ENCODE results near the gene PPFIA1. TPM values are rescaled to one million over a fixed set of nuclear protein-coding genes. Genes with fewer than 3 reads are reported as not detected.

The PPFIA1 gene
- total RNA-seq, 2 experiments from 2014 or later, result 34.6 to 53.9 TPM

- no peak overlapping the region for H3K4me3 ChIP-seq (ENCODE audit: low read depth, low read length, poor library complexity, severe bottlenecking)
- no peak overlapping the region for H2AFZ ChIP-seq (ENCODE audit: low read length)
- DNase-seq (ENCODE audit: low spot score), result no peak
- no peak for TF ChIP-seq CTCF (conservative IDR thresholded peaks at IDR 0.05; ENCODE audit: low read length)
- no peak for TF ChIP-seq EZH2phosphoT487 (IDR thresholded peaks at IDR 0.05; ENCODE audit: borderline replicate concordance, low read depth, low read length)
- no peaks in the 10 kb centered on the region for H3K4me1 ChIP-seq (ENCODE audit: insufficient read depth, low read length, poor library complexity, severe bottlenecking)
- intact Hi-C loops (cut with micrococcal nuclease; ENCODE audit: unreplicated experiment), result no loop called here
- ChIA-PET POLR2A (interaction anchor here (0.7 kb wide), 1 partner anchor 26 kb away, joined by 3 read pairs; no protein-coding TSS in a partner anchor), CTCF (ENCODE audit: unreplicated experiment) (no interaction called here)
- H3K9me2 ChIP-seq (ENCODE audit: insufficient read depth, low read length), result no peaks in the 10 kb centered on the region
- no peaks in the 10 kb centered on the region for H4K20me1 ChIP-seq (ENCODE audit: insufficient read depth, low read length)
- H3K36me3 ChIP-seq (ENCODE audit: insufficient read depth, low read length), result peaks cover 71% of the 10 kb centered on the region
- no TSS peak for BruUV-seq (replicated peaks)
- no peaks in the 10 kb centered on the region for H3K9me3 ChIP-seq (ENCODE audit: low read length)
- no peaks in the 10 kb centered on the region for H3K79me2 ChIP-seq (ENCODE audit: insufficient read depth, low read depth, low read length)
- H3K27ac ChIP-seq (ENCODE audit: low read depth, low read length, poor library complexity, severe bottlenecking), result no peak overlapping the region
- H3K4me2 ChIP-seq (ENCODE audit: low read length), result no peak overlapping the region
Observed at GRCh38 chr11:70364745-70365543, 94.5 kb downstream of the PPFIA1 start.

- BruUV-seq (replicated peaks), result no TSS peak
- Histone ChIP-seq H3K79me2 (ENCODE audit: insufficient read depth, low read depth, low read length) (no peaks in the 10 kb centered on the region), H3K27ac (ENCODE audit: low read depth, low read length, poor library complexity, severe bottlenecking) (no peak overlapping the region), H2AFZ (ENCODE audit: low read length) (no peak overlapping the region), H4K20me1 (ENCODE audit: insufficient read depth, low read length) (no peaks in the 10 kb centered on the region), H3K4me3 (ENCODE audit: low read depth, low read length, poor library complexity, severe bottlenecking) (no peak overlapping the region), H3K36me3 (ENCODE audit: insufficient read depth, low read length) (peaks cover 65% of the 10 kb centered on the region), H3K4me1 (ENCODE audit: insufficient read depth, low read length, poor library complexity, severe bottlenecking) (no peaks in the 10 kb centered on the region), H3K4me2 (ENCODE audit: low read length) (no peak overlapping the region), H3K9me3 (ENCODE audit: low read length) (no peaks in the 10 kb centered on the region), H3K9me2 (ENCODE audit: insufficient read depth, low read length) (no peaks in the 10 kb centered on the region)
- no peak for DNase-seq (ENCODE audit: low spot score)
- intact Hi-C loops (cut with micrococcal nuclease; ENCODE audit: unreplicated experiment), result no loop called here
- CTCF ChIA-PET (ENCODE audit: unreplicated experiment), result no interaction called here
- no peak for TF ChIP-seq EZH2phosphoT487 (IDR thresholded peaks at IDR 0.05; ENCODE audit: borderline replicate concordance, low read depth, low read length)
- no peak for TF ChIP-seq CTCF (conservative IDR thresholded peaks at IDR 0.05; ENCODE audit: low read length)
- POLR2A ChIA-PET, result interaction anchor here (0.7 kb wide), 1 partner anchor 25 kb away, joined by 3 read pairs; no protein-coding TSS in a partner anchor
Observed at GRCh38 chr11:70365544-70365927, 95.0 kb downstream of the PPFIA1 start.

- intact Hi-C loops (cut with micrococcal nuclease; ENCODE audit: unreplicated experiment), result no loop called here
- ChIA-PET CTCF (ENCODE audit: unreplicated experiment) (interaction anchor here (0.5 kb wide), 1 partner anchor 1549 kb away, joined by 3 read pairs; no protein-coding TSS in a partner anchor), POLR2A (interaction anchor here (0.5 kb wide), 1 partner anchor 434 kb away, joined by 3 read pairs; no protein-coding TSS in a partner anchor)
Observed at GRCh38 chr11:70367071-70367470, 96.6 kb downstream of the PPFIA1 start.

More at GRCh38 chr11:70367071-70367470, 96.6 kb downstream of the PPFIA1 start:
- H4K20me1 ChIP-seq (ENCODE audit: insufficient read depth, low read length), result no peaks in the 10 kb centered on the region
- H3K4me3 ChIP-seq (ENCODE audit: low read depth, low read length, poor library complexity, severe bottlenecking), result no peak overlapping the region
- no TSS peak for BruUV-seq (replicated peaks)
- no peaks in the 10 kb centered on the region for H3K9me2 ChIP-seq (ENCODE audit: insufficient read depth, low read length)
- H3K4me2 ChIP-seq (ENCODE audit: low read length), result no peak overlapping the region
- H3K27ac ChIP-seq (ENCODE audit: low read depth, low read length, poor library complexity, severe bottlenecking), result no peak overlapping the region
- H3K79me2 ChIP-seq (ENCODE audit: insufficient read depth, low read depth, low read length), result no peaks in the 10 kb centered on the region
- DNase-seq (ENCODE audit: low spot score), result no peak
- H2AFZ ChIP-seq (ENCODE audit: low read length), result no peak overlapping the region
- no peak for TF ChIP-seq EZH2phosphoT487 (IDR thresholded peaks at IDR 0.05; ENCODE audit: borderline replicate concordance, low read depth, low read length)
- no peak for TF ChIP-seq CTCF (conservative IDR thresholded peaks at IDR 0.05; ENCODE audit: low read length)
- H3K36me3 ChIP-seq (ENCODE audit: insufficient read depth, low read length), result peaks cover 56% of the 10 kb centered on the region
- H3K9me3 ChIP-seq (ENCODE audit: low read length), result no peaks in the 10 kb centered on the region
- no peaks in the 10 kb centered on the region for H3K4me1 ChIP-seq (ENCODE audit: insufficient read depth, low read length, poor library complexity, severe bottlenecking)
